PFSK-1 (cell line): ENCODE measurements around the gene ZNF611.

Experiments
- FOXP2 ChIP-seq: optimal IDR thresholded peaks from 2 replicates; pipeline ENCODE3; 2011; ENCODE audit warnings: borderline replicate concordance, control low read depth, inconsistent platforms; ENCODE audit not compliant: insufficient read depth; ENCODE audit errors: extremely low read length, extremely low read depth
- POLR2AphosphoS5 ChIP-seq: IDR thresholded peaks from 2 replicates; pipeline ENCODE4 v1.6.1; 2012; ENCODE audit warnings: low read depth, mild to moderate bottlenecking, control low read depth, low read length, moderate library complexity
- SIN3A ChIP-seq: IDR thresholded peaks from 2 replicates; pipeline ENCODE4 v1.6.1; 2012; ENCODE audit warnings: mild to moderate bottlenecking, low read length, moderate library complexity, borderline replicate concordance; ENCODE audit not compliant: insufficient read depth
- TF ChIP-seq, protein P1 (sequence below), 2 experiments: IDR thresholded peaks; 2 replicates each; pipeline versions ENCODE4 v1.6.1 to v1.8.0; 2011 to 2012; ENCODE audit warnings: low read depth in 2 of 2, low read length in 2 of 2, control low read depth in 1 of 2, inconsistent platforms in 1 of 2, mild to moderate bottlenecking in 1 of 2, moderate library complexity in 1 of 2; ENCODE audit not compliant: insufficient read depth in 1 of 2

DNA sequence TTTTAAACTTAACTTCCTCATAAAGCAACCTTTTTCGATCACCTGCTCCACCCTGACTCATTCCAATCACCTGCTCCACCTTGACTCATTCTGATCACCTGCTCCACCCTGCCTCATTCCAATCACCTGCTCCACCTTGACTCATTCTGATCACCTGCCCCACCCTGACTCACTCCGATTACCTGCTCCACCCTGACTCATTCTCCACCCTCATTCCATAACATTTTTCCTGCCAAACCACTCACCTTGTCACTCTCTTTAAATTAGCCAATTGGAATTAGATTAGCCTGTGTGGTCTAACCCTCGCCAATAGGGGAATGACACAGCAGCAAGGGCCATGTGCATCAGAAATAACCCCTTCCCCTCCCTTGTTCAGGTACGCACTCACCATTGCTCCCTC, 64.8 kb downstream of the ZNF611 start:
- TF ChIP-seq SIN3A, result no peak
- no peak for TF ChIP-seq POLR2AphosphoS5
- TF ChIP-seq, protein P1, sequence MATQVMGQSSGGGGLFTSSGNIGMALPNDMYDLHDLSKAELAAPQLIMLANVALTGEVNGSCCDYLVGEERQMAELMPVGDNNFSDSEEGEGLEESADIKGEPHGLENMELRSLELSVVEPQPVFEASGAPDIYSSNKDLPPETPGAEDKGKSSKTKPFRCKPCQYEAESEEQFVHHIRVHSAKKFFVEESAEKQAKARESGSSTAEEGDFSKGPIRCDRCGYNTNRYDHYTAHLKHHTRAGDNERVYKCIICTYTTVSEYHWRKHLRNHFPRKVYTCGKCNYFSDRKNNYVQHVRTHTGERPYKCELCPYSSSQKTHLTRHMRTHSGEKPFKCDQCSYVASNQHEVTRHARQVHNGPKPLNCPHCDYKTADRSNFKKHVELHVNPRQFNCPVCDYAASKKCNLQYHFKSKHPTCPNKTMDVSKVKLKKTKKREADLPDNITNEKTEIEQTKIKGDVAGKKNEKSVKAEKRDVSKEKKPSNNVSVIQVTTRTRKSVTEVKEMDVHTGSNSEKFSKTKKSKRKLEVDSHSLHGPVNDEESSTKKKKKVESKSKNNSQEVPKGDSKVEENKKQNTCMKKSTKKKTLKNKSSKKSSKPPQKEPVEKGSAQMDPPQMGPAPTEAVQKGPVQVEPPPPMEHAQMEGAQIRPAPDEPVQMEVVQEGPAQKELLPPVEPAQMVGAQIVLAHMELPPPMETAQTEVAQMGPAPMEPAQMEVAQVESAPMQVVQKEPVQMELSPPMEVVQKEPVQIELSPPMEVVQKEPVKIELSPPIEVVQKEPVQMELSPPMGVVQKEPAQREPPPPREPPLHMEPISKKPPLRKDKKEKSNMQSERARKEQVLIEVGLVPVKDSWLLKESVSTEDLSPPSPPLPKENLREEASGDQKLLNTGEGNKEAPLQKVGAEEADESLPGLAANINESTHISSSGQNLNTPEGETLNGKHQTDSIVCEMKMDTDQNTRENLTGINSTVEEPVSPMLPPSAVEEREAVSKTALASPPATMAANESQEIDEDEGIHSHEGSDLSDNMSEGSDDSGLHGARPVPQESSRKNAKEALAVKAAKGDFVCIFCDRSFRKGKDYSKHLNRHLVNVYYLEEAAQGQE (IDR thresholded peaks at IDR 0.05; ENCODE audit: insufficient read depth in 1 of 2, low read depth in 2 of 2, low read length in 2 of 2), result no peak
- TF ChIP-seq FOXP2, result no peak
